NOMO-1 treated with DMSO at 0.1 percent for 48 hours (cell line): Measurements from ENCODE around the gene ARHGEF37.

Experiments
- DNase-seq: peaks from one replicate; lab custom pipeline; 2025; ENCODE audit not compliant: unreplicated experiment; lab: John Stamatoyannopoulos, UW

Gene ARHGEF37

GRCh38 chr5:149671544-149671943 lies 90.2 kb downstream of the ARHGEF37 start:
- DNase-seq = no peak

GRCh38 chr5:149672701-149673476 lies 91.6 kb downstream of the ARHGEF37 start:
- DNase-seq = no peak

GRCh38 chr5:149674686-149675085 lies 93.4 kb downstream of the ARHGEF37 start:
- no peak for DNase-seq

- DNase-seq = no peak
Measured at GRCh38 chr5:149675610-149676201, 94.4 kb downstream of the ARHGEF37 start.

GRCh38 chr5:149677731-149678130 lies 96.4 kb downstream of the ARHGEF37 start:
- DNase-seq = peak; percentile 77

GRCh38 chr5:149679876-149680809 lies 98.8 kb downstream of the ARHGEF37 start:
- no peak for DNase-seq

- DNase-seq = peak; percentile 97
Measured at GRCh38 chr5:149680810-149681221, 99.5 kb downstream of the ARHGEF37 start.

GRCh38 chr5:149681252-149681651 lies 100.0 kb downstream of the ARHGEF37 start:
- no peak for DNase-seq

GRCh38 chr5:149681922-149682321 lies 100.6 kb downstream of the ARHGEF37 start:
- DNase-seq = no peak

- peak; percentile 51 for DNase-seq
Measured at GRCh38 chr5:149682532-149683075, 101.3 kb downstream of the ARHGEF37 start.

GRCh38 chr5:149683964-149684363 lies 102.7 kb downstream of the ARHGEF37 start:
- DNase-seq = peak; percentile 86

- DNase-seq = no peak
Measured at GRCh38 chr5:149684371-149684770, 103.1 kb downstream of the ARHGEF37 start.
